H1 (cell line): ENCODE results near the gene ATP11A. TPM values are rescaled to one million over a fixed set of nuclear protein-coding genes. Genes with fewer than 3 reads are reported as not detected.
A peak's percentile ranks its signal among the peaks of the same experiment; 100 is the strongest.

Source experiments
- CTCF ChIA-PET: fragments of 300-600 bp; sonication (Branson Sonifier 250); formaldehyde crosslinking; loops from one replicate; lab custom pipeline; 2021; ENCODE audit not compliant: partially characterized antibody; lab: Charles Lee
- POLR2A ChIA-PET: fragments of 300-600 bp; sonication (Branson Sonifier 250); formaldehyde crosslinking; loops from one replicate; lab custom pipeline; 2021; ENCODE audit warnings: inconsistent platforms; ENCODE audit not compliant: partially characterized antibody; lab: Charles Lee
- DNase-seq, 2 experiments: peaks; one replicate each; pipeline versions ENCODE4 v3.0.0 to v3.0.0-alpha.2; 2010 to 2022; ENCODE audit warnings: low spot score in 2 of 2, low read depth in 1 of 2, mixed read lengths in 1 of 2
- FAIRE-seq: peaks from 2 replicates; lab custom pipeline; 2011; peaks lifted over from hg19 to GRCh38; lab: Jason Lieb, UNC
- H2AFZ ChIP-seq: 2 replicates; pipeline ENCODE4 v1.8.1; 2012; ENCODE audit warnings: low read length, inconsistent platforms
- H2AK5ac ChIP-seq: 2 replicates; pipeline ENCODE4 v1.6.1; 2013; ENCODE audit warnings: low read depth, low read length
- H2BK120ac ChIP-seq: replicated peaks from 2 replicates; pipeline ENCODE3; 2013; ENCODE audit warnings: low read depth, low read length, inconsistent platforms
- H2BK12ac ChIP-seq: 2 replicates; pipeline ENCODE4 v1.6.1; 2013; ENCODE audit warnings: low read depth, low read length
- H2BK15ac ChIP-seq: 2 replicates; pipeline ENCODE4 v1.6.1; 2013; ENCODE audit warnings: low read length
- H2BK20ac ChIP-seq: 2 replicates; pipeline ENCODE4 v1.6.1; 2013; ENCODE audit warnings: low read length
- H2BK5ac ChIP-seq: 2 replicates; pipeline ENCODE4 v1.6.1; 2013; ENCODE audit warnings: low read depth, low read length
- H3K14ac ChIP-seq: 2 replicates; pipeline ENCODE4 v1.6.1; 2013; ENCODE audit warnings: inconsistent platforms; ENCODE audit not compliant: insufficient read length
- H3K18ac ChIP-seq: 2 replicates; pipeline ENCODE4 v1.6.1; 2013; ENCODE audit warnings: low read length; ENCODE audit errors: extremely low read depth
- H3K23ac ChIP-seq: 2 replicates; pipeline ENCODE4 v1.6.1; 2013; ENCODE audit warnings: inconsistent platforms; ENCODE audit not compliant: insufficient read length
- H3K23me2 ChIP-seq: 2 replicates; pipeline ENCODE4 v1.6.1; 2013; ENCODE audit warnings: low read depth, low read length
- H3K27ac ChIP-seq: 2 replicates; pipeline ENCODE4 v1.6.1; 2011; ENCODE audit warnings: low read depth, low read length, inconsistent platforms
- H3K27me3 ChIP-seq, 4 experiments: replicated peaks in 1 of 4; 1 replicate in 1 of 4; 2 replicates in 3 of 4; pipeline versions ENCODE4 v1.6.1 to v1.8.1; 2011 to 2013; ENCODE audit warnings: low read length in 3 of 4, mild to moderate bottlenecking in 3 of 4, inconsistent platforms in 2 of 4, mixed read lengths in 2 of 4, moderate library complexity in 1 of 4; ENCODE audit not compliant: control insufficient read depth in 3 of 4, insufficient read depth in 3 of 4; ENCODE audit errors: extremely low read depth in 1 of 4
- H3K36me3 ChIP-seq, 4 experiments: 2 replicates each; pipeline versions ENCODE4 v1.6.1 to v1.8.1; 2011 to 2013; ENCODE audit warnings: mild to moderate bottlenecking in 4 of 4, low read length in 3 of 4, moderate library complexity in 2 of 4, control low read depth in 1 of 4, inconsistent platforms in 1 of 4; ENCODE audit not compliant: insufficient read depth in 4 of 4, control insufficient read depth in 2 of 4
- H3K4ac ChIP-seq: replicated peaks from 2 replicates; pipeline ENCODE3; 2013; ENCODE audit warnings: low read length, low read depth, mixed read lengths, inconsistent platforms; ENCODE audit not compliant: insufficient read length
- H3K4me1 ChIP-seq, 4 experiments: replicated peaks in 1 of 4; 1 replicate in 1 of 4; 2 replicates in 3 of 4; pipeline versions ENCODE4 v1.6.1 to v1.8.1; 2011 to 2013; ENCODE audit warnings: low read length in 3 of 4, inconsistent platforms in 2 of 4, mixed read lengths in 1 of 4; ENCODE audit not compliant: insufficient read depth in 4 of 4, control insufficient read depth in 3 of 4
- H3K4me2 ChIP-seq, 2 experiments: 2 replicates each; pipeline versions ENCODE4 v1.6.1 to v1.8.1; 2011 to 2013; ENCODE audit warnings: low read depth in 2 of 2, low read length in 2 of 2, control low read depth in 1 of 2, inconsistent platforms in 1 of 2, mild to moderate bottlenecking in 1 of 2; ENCODE audit not compliant: insufficient read depth in 1 of 2
- H3K4me3 ChIP-seq, 4 experiments: fragments of 200-600, 300-600 bp in 1 of 4; sonication (generic), shearing (Covaris generic), sonication (Bioruptor Twin) in 1 of 4; 2 replicates each; pipeline versions ENCODE4 v1.5.1 to v1.8.1; 2011 to 2016; ENCODE audit warnings: low read length in 4 of 4, low read depth in 3 of 4, control low read depth in 2 of 4, inconsistent platforms in 2 of 4, mild to moderate bottlenecking in 2 of 4, mixed read lengths in 1 of 4, moderate library complexity in 1 of 4; ENCODE audit not compliant: insufficient read depth in 2 of 4; ENCODE audit errors: extremely low read depth in 1 of 4
- H3K56ac ChIP-seq: replicated peaks from 2 replicates; pipeline ENCODE3; 2013; ENCODE audit warnings: low read depth, mild to moderate bottlenecking, mixed read lengths, low read length, inconsistent platforms; ENCODE audit not compliant: insufficient read length
- H3K79me1 ChIP-seq: 2 replicates; pipeline ENCODE4 v1.6.1; 2013; ENCODE audit warnings: low read depth, low read length, control low read depth
- H3K79me2 ChIP-seq, 2 experiments: 2 replicates each; pipeline versions ENCODE4 v1.6.1 to v1.8.1; 2012 to 2013; ENCODE audit warnings: low read length in 2 of 2, mild to moderate bottlenecking in 2 of 2, inconsistent platforms in 1 of 2; ENCODE audit not compliant: insufficient read depth in 2 of 2, control insufficient read depth in 1 of 2
- H3K9ac ChIP-seq, 4 experiments: replicated peaks in 1 of 4; 1 replicate in 1 of 4; 2 replicates in 3 of 4; pipeline versions ENCODE4 v1.6.1 to v1.8.1; 2011 to 2013; ENCODE audit warnings: low read depth in 3 of 4, low read length in 3 of 4, control low read depth in 2 of 4, mild to moderate bottlenecking in 2 of 4, moderate library complexity in 2 of 4, inconsistent platforms in 1 of 4; ENCODE audit errors: extremely low read depth in 1 of 4
- H3K9me3 ChIP-seq, 2 experiments: 2 replicates each; pipeline versions ENCODE4 v1.6.1 to v1.8.1; 2012 to 2013; ENCODE audit warnings: mild to moderate bottlenecking in 2 of 2, moderate library complexity in 2 of 2, control low read depth in 1 of 2, inconsistent platforms in 1 of 2, low read depth in 1 of 2, low read length in 1 of 2, mixed read lengths in 1 of 2; ENCODE audit not compliant: insufficient read depth in 2 of 2
- H4K20me1 ChIP-seq, 2 experiments: replicated peaks in 1 of 2; 2 replicates each; pipeline versions ENCODE3 to v1.8.1; 2011 to 2013; ENCODE audit warnings: inconsistent platforms in 2 of 2, low read length in 2 of 2, mild to moderate bottlenecking in 1 of 2; ENCODE audit not compliant: insufficient read depth in 2 of 2, control insufficient read depth in 1 of 2
- H4K5ac ChIP-seq: 2 replicates; pipeline ENCODE4 v1.6.1; 2013; ENCODE audit warnings: low read length, low read depth, mixed read lengths, inconsistent platforms; ENCODE audit not compliant: insufficient read length
- H4K8ac ChIP-seq: 2 replicates; pipeline ENCODE4 v1.8.0; 2013; ENCODE audit warnings: mild to moderate bottlenecking, moderate library complexity, low read length, inconsistent platforms; ENCODE audit not compliant: insufficient read depth; ENCODE audit errors: extremely low read depth
- H4K91ac ChIP-seq: replicated peaks from 2 replicates; pipeline ENCODE3; 2013; ENCODE audit warnings: low read length, mixed read lengths, inconsistent platforms; ENCODE audit not compliant: insufficient read length
- BRCA1 ChIP-seq: IDR thresholded peaks from 2 replicates; pipeline ENCODE4 v1.6.1; 2012; ENCODE audit warnings: low read depth, low read length, improper control_type of control experiment
- CREB1 ChIP-seq: IDR thresholded peaks from 2 replicates; pipeline ENCODE4 v1.6.1; 2012; ENCODE audit warnings: inconsistent platforms
- GABPA ChIP-seq: IDR thresholded peaks from 2 replicates; pipeline ENCODE4 v1.6.1; 2011; ENCODE audit warnings: mild to moderate bottlenecking, low read length, moderate library complexity, borderline replicate concordance; ENCODE audit not compliant: insufficient read depth
- HDAC2 ChIP-seq, 2 experiments: fragments of 300-600 bp in 1 of 2; sonication (generic) in 1 of 2; IDR thresholded peaks; 2 replicates each; pipeline ENCODE4 v1.6.1; 2011 to 2012; ENCODE audit warnings: low read depth in 2 of 2, low read length in 2 of 2, mild to moderate bottlenecking in 2 of 2, moderate library complexity in 2 of 2, borderline replicate concordance in 1 of 2, inconsistent platforms in 1 of 2
- POLR2A ChIP-seq, 2 experiments: IDR thresholded peaks; 1 replicate in 1 of 2; 2 replicates in 1 of 2; pipeline ENCODE4 v1.6.1; 2011; ENCODE audit warnings: low read depth in 2 of 2, low read length in 2 of 2, mild to moderate bottlenecking in 2 of 2; ENCODE audit errors: control extremely low read depth in 1 of 2
- RAD21 ChIP-seq, 2 experiments: IDR thresholded peaks in 1 of 2; conservative IDR thresholded peaks in 1 of 2; 2 replicates each; pipeline ENCODE4 v1.6.1; 2011; ENCODE audit warnings: low read depth in 2 of 2, low read length in 2 of 2, improper control_type of control experiment in 1 of 2, inconsistent platforms in 1 of 2, mild to moderate bottlenecking in 1 of 2, moderate library complexity in 1 of 2
- SIX5 ChIP-seq: IDR thresholded peaks from 2 replicates; pipeline ENCODE4 v1.6.1; 2011; ENCODE audit warnings: mild to moderate bottlenecking, low read depth, low read length
- SUZ12 ChIP-seq: fragments of 200-600 bp; sonication (generic); IDR thresholded peaks from 2 replicates; pipeline ENCODE4 v1.6.1; 2012; ENCODE audit warnings: mild to moderate bottlenecking, inconsistent platforms, low read length, moderate library complexity, mixed read lengths
- TAF1 ChIP-seq: IDR thresholded peaks from 2 replicates; pipeline ENCODE4 v1.6.1; 2011; ENCODE audit warnings: mild to moderate bottlenecking, low read depth, low read length
- TBP ChIP-seq: IDR thresholded peaks from 2 replicates; pipeline ENCODE4 v1.6.1; 2011; ENCODE audit warnings: low read depth, low read length, improper control_type of control experiment
- WGBS, 2 experiments: shearing (Covaris generic) in 1 of 2; methylation state at CpG; one replicate each; pipeline versions ENCODE4 v1.1.6 to v1.1.7; 2013 to 2015; ENCODE audit warnings: low lambda C conversion rate in 2 of 2, mixed read lengths in 2 of 2, inconsistent platforms in 1 of 2, low coverage in 1 of 2, missing lambda C conversion rate in 1 of 2; ENCODE audit not compliant: insufficient replicate concordance in 2 of 2, insufficient coverage in 1 of 2, insufficient read length in 1 of 2; ENCODE audit errors: extremely low coverage in 1 of 2, missing lambda C conversion rate in 1 of 2; 5-methylcytosine and 5-hydroxymethylcytosine counted together
- polyA plus RNA-seq, 7 experiments: library from polyadenylated mRNA; depleted of rRNA in 3 of 7; stranded (reverse) in 5 of 7; unstranded in 2 of 7; fragments of >200 nt in 5 of 7; fragments of 200-250 nt in 2 of 7; gene quantifications; 1 replicate in 5 of 7; 2 replicates in 1 of 7; 4 replicates in 1 of 7; pipeline versions ENCODE4 v1.2.1 to v1.2.3, GENCODE V29; 2011 to 2013; ENCODE audit warnings: missing spikeins in 2 of 7, mixed read lengths in 2 of 7
- total RNA-seq: library from RNA; stranded (reverse); fragmentation: NEBNext Ultra II Directional; extraction: Animal tissue kit (Norgen Biotek cat#: 25700); gene quantifications from 2 replicates; pipeline ENCODE4 v1.2.1, GENCODE V29; 2021
- TF ChIP-seq, protein P1 (sequence below): IDR thresholded peaks from 2 replicates; pipeline ENCODE4 v1.6.1; 2012; ENCODE audit warnings: low read length, inconsistent platforms

The ATP11A gene
- total and polyA plus RNA-seq, 2 of the 8 experiments (the other 6 are each of a cell fraction or from before 2014, with no cell fraction given): 28.8 to 72.9 TPM

DNA sequence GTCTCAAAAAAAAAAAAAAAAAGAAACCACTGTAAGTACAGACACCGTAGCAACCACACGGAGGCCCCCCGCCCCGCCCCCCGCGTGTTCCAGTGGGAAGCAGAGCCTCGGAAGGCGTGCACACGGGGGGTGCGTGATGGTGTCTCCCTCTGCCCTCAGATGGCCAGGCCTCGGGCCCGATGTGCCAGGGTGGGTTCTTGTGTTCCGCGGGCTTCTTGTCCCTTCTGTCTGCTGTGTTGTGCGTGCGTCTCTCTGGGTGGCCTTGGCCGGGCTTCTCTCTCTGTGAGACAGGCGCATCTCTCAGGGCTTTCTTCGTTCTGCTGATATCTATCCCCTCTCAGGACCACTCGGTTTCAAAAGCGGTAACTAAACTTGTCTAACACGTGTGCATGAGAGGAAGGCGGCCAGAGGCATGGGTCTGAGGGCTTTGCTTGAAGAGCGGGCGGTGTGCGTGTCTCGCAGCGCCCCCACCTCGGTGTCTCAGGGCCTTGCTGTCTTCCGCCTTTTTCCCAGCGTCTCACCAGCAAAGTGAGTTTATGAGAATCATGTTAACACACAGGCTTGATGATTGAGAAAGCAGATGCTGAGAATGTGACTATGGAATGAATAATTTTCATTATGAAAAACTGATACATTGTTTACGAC is 12.6 kb downstream of the ATP11A start:
- H3K27ac ChIP-seq: no peak overlapping the region
- ChIA-PET POLR2A (interaction anchor here (0.8 kb wide), 1 partner anchor 23 kb away, joined by 5 read pairs; no protein-coding TSS in a partner anchor), CTCF (interaction anchor here (1.0 to 1.7 kb wide), 2 partner anchors 8 to 63 kb away, joined by 3 to 5 read pairs; no protein-coding TSS in a partner anchor)
- TF ChIP-seq TAF1 (no peak), BRCA1 (no peak), CREB1 (no peak), POLR2A (IDR thresholded peaks at IDR 0.05; ENCODE audit: control extremely low read depth in 1 of 2, low read depth in 2 of 2, low read length in 2 of 2) (no peak), GABPA (no peak), HDAC2 (IDR thresholded peaks at IDR 0.05; ENCODE audit: borderline replicate concordance in 1 of 2, low read depth in 2 of 2, low read length in 2 of 2) (no peak), SUZ12 (no peak), TBP (no peak), SIX5 (no peak), RAD21 (IDR thresholded peaks at IDR 0.05 in 1 of 2, conservative IDR thresholded peaks at IDR 0.05 in 1 of 2; ENCODE audit: low read depth in 2 of 2, low read length in 2 of 2) (no peak)
- TF ChIP-seq, protein P1, sequence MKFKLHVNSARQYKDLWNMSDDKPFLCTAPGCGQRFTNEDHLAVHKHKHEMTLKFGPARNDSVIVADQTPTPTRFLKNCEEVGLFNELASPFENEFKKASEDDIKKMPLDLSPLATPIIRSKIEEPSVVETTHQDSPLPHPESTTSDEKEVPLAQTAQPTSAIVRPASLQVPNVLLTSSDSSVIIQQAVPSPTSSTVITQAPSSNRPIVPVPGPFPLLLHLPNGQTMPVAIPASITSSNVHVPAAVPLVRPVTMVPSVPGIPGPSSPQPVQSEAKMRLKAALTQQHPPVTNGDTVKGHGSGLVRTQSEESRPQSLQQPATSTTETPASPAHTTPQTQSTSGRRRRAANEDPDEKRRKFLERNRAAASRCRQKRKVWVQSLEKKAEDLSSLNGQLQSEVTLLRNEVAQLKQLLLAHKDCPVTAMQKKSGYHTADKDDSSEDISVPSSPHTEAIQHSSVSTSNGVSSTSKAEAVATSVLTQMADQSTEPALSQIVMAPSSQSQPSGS: no peak

More for the DNA sequence above, 12.6 kb downstream of the ATP11A start:
- no peak overlapping the region for H3K9ac ChIP-seq
- no peak overlapping the region for H4K91ac ChIP-seq
- no peak for DNase-seq
- H2AK5ac ChIP-seq: no peak overlapping the region
- H4K8ac ChIP-seq: no peak overlapping the region
- no peak overlapping the region for H3K4ac ChIP-seq
- H3K23ac ChIP-seq: no peak overlapping the region
- peaks cover 9% of the 10 kb centered on the region for H3K79me1 ChIP-seq
- H3K4me3 ChIP-seq: no peak overlapping the region
- H3K4me1 ChIP-seq: peaks cover 19 to 33% (median 29%) of the 10 kb centered on the region in 4 experiments
- H3K14ac ChIP-seq: no peak overlapping the region
- H3K36me3 ChIP-seq: no peaks in the 10 kb centered on the region
- 83% methylated on average over 27 of the region's 32 CpGs; no CpG with 5 or more reads in 1 of the 2 experiments for WGBS, 2 experiments
- no peak overlapping the region for H3K18ac ChIP-seq
- no peaks in the 10 kb centered on the region for H3K9me3 ChIP-seq
- H3K79me2 ChIP-seq: peaks cover 6 to 92% of the 10 kb centered on the region in 2 experiments
- H4K5ac ChIP-seq: no peak overlapping the region
- H3K4me2 ChIP-seq: 0 out of 4 replicates have a peak overlapping the region, but pooled peaks of 1 of the 2 experiments have one; percentile 28
- FAIRE-seq: peak; percentile 39
- no peaks in the 10 kb centered on the region for H3K23me2 ChIP-seq
- H2AFZ ChIP-seq: no peak overlapping the region
- no peak overlapping the region for H2BK120ac ChIP-seq
- H3K27me3 ChIP-seq: no peaks in the 10 kb centered on the region
- H2BK5ac ChIP-seq: peak overlapping the region; percentile 2; the same call in 1 of the 2 replicates
- no peak overlapping the region for H2BK15ac ChIP-seq
- no peak overlapping the region for H2BK12ac ChIP-seq
- H3K56ac ChIP-seq: no peak overlapping the region
- peaks cover 0 to 4% of the 10 kb centered on the region in 2 experiments for H4K20me1 ChIP-seq
- H2BK20ac ChIP-seq: no peak overlapping the region
